Neuronal stem cell (in vitro differentiated cells): ENCODE results near the gene REXO1.
A peak's percentile ranks its signal among the peaks of the same experiment; 100 is the strongest.

Experiments used
- DNase-seq: peaks from one replicate; pipeline ENCODE4 v3.0.0-alpha.2; 2013; ENCODE audit warnings: low spot score
- H2AFZ ChIP-seq: one replicate; pipeline ENCODE4 v1.6.1; 2013; ENCODE audit warnings: mild to moderate bottlenecking, low read length, inconsistent platforms
- H2AK5ac ChIP-seq: 2 replicates; pipeline ENCODE4 v1.6.1; 2013; ENCODE audit warnings: low read depth, mild to moderate bottlenecking, inconsistent platforms, low read length, moderate library complexity, mixed read lengths
- H2BK120ac ChIP-seq: 2 replicates; pipeline ENCODE4 v1.6.1; 2013; ENCODE audit warnings: low read depth, mild to moderate bottlenecking, inconsistent platforms, low read length, moderate library complexity, mixed read lengths
- H2BK12ac ChIP-seq: one replicate; pipeline ENCODE4 v1.6.1; 2013; ENCODE audit warnings: low read length, inconsistent platforms
- H2BK15ac ChIP-seq: 2 replicates; pipeline ENCODE4 v1.6.1; 2013; ENCODE audit warnings: mild to moderate bottlenecking, low read length, inconsistent platforms, mixed read lengths
- H2BK5ac ChIP-seq: one replicate; pipeline ENCODE4 v1.6.1; 2013; ENCODE audit warnings: inconsistent platforms, mild to moderate bottlenecking, low read length, moderate library complexity
- H3K14ac ChIP-seq: one replicate; pipeline ENCODE4 v1.6.1; 2013; ENCODE audit warnings: low read length, inconsistent platforms
- H3K18ac ChIP-seq: 2 replicates; pipeline ENCODE4 v1.6.1; 2013; ENCODE audit warnings: low read length, inconsistent platforms
- H3K23ac ChIP-seq: 2 replicates; pipeline ENCODE4 v1.6.1; 2013; ENCODE audit warnings: low read depth, mild to moderate bottlenecking, mixed read lengths, low read length, inconsistent platforms; ENCODE audit not compliant: poor library complexity
- H3K27ac ChIP-seq: replicated peaks from 3 replicates; pipeline ENCODE4 v1.5.1; 2013; ENCODE audit warnings: low read length, inconsistent platforms
- H3K27me3 ChIP-seq, 3 experiments: 2 replicates each; pipeline ENCODE4 v1.6.1; 2013; ENCODE audit warnings: low read length in 3 of 3, mild to moderate bottlenecking in 2 of 3, inconsistent platforms in 1 of 3, low read depth in 1 of 3, mixed read lengths in 1 of 3, moderate library complexity in 1 of 3; ENCODE audit not compliant: control insufficient read depth in 3 of 3, insufficient read depth in 3 of 3
- H3K36me3 ChIP-seq, 2 donors: replicated peaks in 1 of 2; 2 replicates each; pipeline ENCODE4 v1.6.1; 2013; ENCODE audit warnings: low read length in 2 of 2; ENCODE audit not compliant: control insufficient read depth in 2 of 2, insufficient read depth in 2 of 2
- H3K4ac ChIP-seq: 2 replicates; pipeline ENCODE4 v1.6.1; 2013; ENCODE audit warnings: inconsistent platforms, mild to moderate bottlenecking, low read length, moderate library complexity
- H3K4me1 ChIP-seq, 2 donors: 1 replicate in 1 of 2; 2 replicates in 1 of 2; pipeline ENCODE4 v1.6.1; 2013; ENCODE audit warnings: low read length in 2 of 2, low read depth in 1 of 2; ENCODE audit not compliant: control insufficient read depth in 2 of 2, insufficient read depth in 1 of 2
- H3K4me2 ChIP-seq: one replicate; pipeline ENCODE4 v1.6.1; 2013; ENCODE audit warnings: mild to moderate bottlenecking, low read length, inconsistent platforms; ENCODE audit not compliant: insufficient read depth, poor library complexity, severe bottlenecking
- H3K4me3 ChIP-seq, 2 donors: 2 replicates each; pipeline ENCODE4 v1.5.1; 2013; ENCODE audit warnings: low read length in 2 of 2, mild to moderate bottlenecking in 2 of 2, inconsistent platforms in 1 of 2, moderate library complexity in 1 of 2
- H3K79me1 ChIP-seq: one replicate; pipeline ENCODE4 v1.6.1; 2013; ENCODE audit warnings: low read depth, mild to moderate bottlenecking, inconsistent platforms, low read length, moderate library complexity
- H3K9ac ChIP-seq: one replicate; pipeline ENCODE4 v1.6.1; 2013; ENCODE audit warnings: mild to moderate bottlenecking, low read depth, low read length, inconsistent platforms; ENCODE audit not compliant: poor library complexity
- H3K9me3 ChIP-seq, 2 donors: replicated peaks in 1 of 2; 2 replicates each; pipeline versions ENCODE3 to v1.6.1; 2013; ENCODE audit warnings: low read length in 2 of 2, mild to moderate bottlenecking in 2 of 2, inconsistent platforms in 1 of 2, low read depth in 1 of 2, mixed read lengths in 1 of 2, moderate library complexity in 1 of 2; ENCODE audit not compliant: control insufficient read depth in 2 of 2, insufficient read depth in 1 of 2
- H4K8ac ChIP-seq: one replicate; pipeline ENCODE4 v1.6.1; 2013; ENCODE audit warnings: low read depth, mild to moderate bottlenecking, inconsistent platforms, low read length, moderate library complexity
- H4K91ac ChIP-seq: one replicate; pipeline ENCODE4 v1.6.1; 2013; ENCODE audit warnings: low read length, low read depth, mild to moderate bottlenecking, inconsistent platforms; ENCODE audit not compliant: poor library complexity
- WGBS, 2 donors: extraction: QIAGEN DNeasy Blood & Tissue Kit; methylation state at CpG; one replicate each; pipeline ENCODE4 v1.1.7; 2013; ENCODE audit warnings: missing lambda C conversion rate in 2 of 2, mixed read lengths in 1 of 2; ENCODE audit not compliant: insufficient read length in 2 of 2, insufficient replicate concordance in 1 of 2; ENCODE audit errors: extremely low coverage in 2 of 2; 5-methylcytosine and 5-hydroxymethylcytosine counted together

Gene REXO1

DNA sequence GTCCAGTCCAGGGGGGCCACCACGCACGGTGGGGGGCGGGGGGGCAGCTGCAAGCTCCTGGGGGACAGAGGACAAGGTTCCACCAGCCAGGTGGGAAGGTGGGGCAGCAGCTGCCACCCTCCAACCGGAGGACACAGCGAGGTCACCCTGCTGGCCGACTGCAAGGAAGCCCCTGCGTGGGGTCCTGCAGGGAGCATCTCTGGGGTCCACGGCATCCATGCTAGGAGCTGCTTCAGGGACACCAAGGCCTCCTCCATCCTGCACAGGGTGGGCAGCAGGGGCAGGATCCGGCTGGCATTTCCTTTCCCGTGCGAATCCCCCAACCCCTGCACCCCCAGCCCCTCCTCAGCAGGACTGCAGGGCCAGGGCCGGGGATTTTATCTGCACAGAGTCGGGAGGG is 23.3 kb upstream of the REXO1 start:
- Histone ChIP-seq H3K4me2 (no peak overlapping the region), H3K27me3 (no peaks in the 10 kb centered on the region), H2BK15ac (no peak overlapping the region), H2BK120ac (no peak overlapping the region), H2AFZ (no peak overlapping the region), H3K4me3 (no peak overlapping the region), H4K91ac (no peak overlapping the region), H3K9ac (no peak overlapping the region), H2AK5ac (no peak overlapping the region), H4K8ac (no peak overlapping the region), H3K23ac (no peak overlapping the region), H3K9me3 (peaks cover 0 to 2% of the 10 kb centered on the region in 2 donors), H3K14ac (no peak overlapping the region), H3K4ac (no peak overlapping the region), H2BK12ac (no peak overlapping the region), H3K27ac (no peak overlapping the region), H3K4me1 (peaks cover 6 to 21% of the 10 kb centered on the region in 2 donors), H3K18ac (no peak overlapping the region), H3K79me1 (peaks cover 19% of the 10 kb centered on the region), H3K36me3 (peaks cover 3 to 24% of the 10 kb centered on the region in 2 donors), H2BK5ac (peak overlapping the region; percentile 39)
- no peak for DNase-seq
- no CpG with 5 or more reads among the region's 13 CpGs for WGBS, 2 donors

GRCh38 chr19:1871140-1871597 is 22.9 kb upstream of the REXO1 start:
- no CpG with 5 or more reads among the region's 15 CpGs for WGBS, 2 donors
- Histone ChIP-seq H4K91ac (no peak overlapping the region), H3K4me3 (no peak overlapping the region), H3K9ac (no peak overlapping the region), H2BK5ac (peak overlapping the region; percentile 75), H2BK120ac (no peak overlapping the region), H2BK12ac (no peak overlapping the region), H3K18ac (no peak overlapping the region), H3K4me2 (no peak overlapping the region), H2AK5ac (no peak overlapping the region), H3K14ac (no peak overlapping the region), H3K27me3 (no peaks in the 10 kb centered on the region), H2AFZ (no peak overlapping the region), H2BK15ac (no peak overlapping the region), H3K27ac (no peak overlapping the region), H3K4ac (no peak overlapping the region), H4K8ac (no peak overlapping the region), H3K9me3 (peaks cover 0 to 2% of the 10 kb centered on the region in 2 donors), H3K4me1 (peaks cover 3 to 16% of the 10 kb centered on the region in 2 donors), H3K79me1 (peaks cover 19% of the 10 kb centered on the region), H3K23ac (peak overlapping the region; percentile 80), H3K36me3 (peaks cover 3 to 24% of the 10 kb centered on the region in 2 donors)
- no peak for DNase-seq

GRCh38 chr19:1868971-1869370 is 20.7 kb upstream of the REXO1 start:
- Histone ChIP-seq H3K23ac (no peak overlapping the region), H3K4ac (no peak overlapping the region), H3K18ac (no peak overlapping the region), H3K4me3 (no peak overlapping the region), H3K9me3 (peaks cover 0 to 2% of the 10 kb centered on the region in 2 donors), H3K4me1 (peaks cover 3 to 9% of the 10 kb centered on the region in 2 donors), H2BK12ac (no peak overlapping the region), H2BK15ac (no peak overlapping the region), H3K9ac (no peak overlapping the region), H3K14ac (no peak overlapping the region), H2BK5ac (no peak overlapping the region), H2AFZ (no peak overlapping the region), H3K27ac (no peak overlapping the region), H4K91ac (no peak overlapping the region), H3K36me3 (peaks cover 3 to 24% of the 10 kb centered on the region in 2 donors), H2BK120ac (no peak overlapping the region), H3K79me1 (peaks cover 20% of the 10 kb centered on the region), H4K8ac (no peak overlapping the region), H3K4me2 (no peak overlapping the region), H3K27me3 (no peaks in the 10 kb centered on the region), H2AK5ac (no peak overlapping the region)
- no peak for DNase-seq
- no CpG with 5 or more reads among the region's 7 CpGs for WGBS, 2 donors

DNA sequence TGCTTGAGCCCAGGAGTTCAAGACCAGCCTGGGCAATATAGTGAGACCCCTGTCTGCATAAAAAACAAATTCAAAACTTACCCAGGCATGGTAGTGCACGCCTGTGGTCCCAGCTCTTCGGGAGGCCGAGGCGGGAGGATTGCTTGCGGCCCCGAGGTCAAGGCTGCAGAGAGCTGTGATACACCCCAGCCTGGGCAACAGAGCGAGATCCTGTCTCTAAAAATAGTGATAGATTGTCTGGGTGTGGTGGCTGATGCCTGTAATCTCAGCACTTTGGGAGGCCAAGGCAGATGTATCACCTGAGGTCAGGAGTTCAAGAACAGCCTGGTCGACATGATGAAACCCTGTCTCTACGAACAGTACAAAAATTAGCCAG is 19.1 kb upstream of the REXO1 start:
- Histone ChIP-seq H4K91ac (no peak overlapping the region), H3K27ac (no peak overlapping the region), H4K8ac (no peak overlapping the region), H2BK5ac (no peak overlapping the region), H2AFZ (no peak overlapping the region), H3K9ac (peak overlapping the region; percentile 12), H3K79me1 (peaks cover 13% of the 10 kb centered on the region), H3K23ac (no peak overlapping the region), H3K14ac (no peak overlapping the region), H3K4me3 (no peak overlapping the region), H2BK120ac (no peak overlapping the region), H2BK15ac (no peak overlapping the region), H3K27me3 (peaks cover 0 to 6% (median 3%) of the 10 kb centered on the region in 3 experiments), H3K4ac (no peak overlapping the region), H3K9me3 (peaks cover 0 to 2% of the 10 kb centered on the region in 2 donors), H3K4me1 (peaks cover 3 to 9% of the 10 kb centered on the region in 2 donors), H2AK5ac (no peak overlapping the region), H3K18ac (no peak overlapping the region), H2BK12ac (no peak overlapping the region), H3K36me3 (peaks cover 3 to 10% of the 10 kb centered on the region in 2 donors), H3K4me2 (no peak overlapping the region)
- no CpG with 5 or more reads among the region's 9 CpGs for WGBS, 2 donors
- DNase-seq = no peak
